HG03175 (cell line): Measurements from ENCODE around the gene PLEKHM2.

Experiments used
- ATAC-seq: cut with Tn5 transposase; IDR thresholded peaks from one replicate; pipeline ENCODE4 v1.9.1; 2021; ENCODE audit warnings: mild to moderate bottlenecking, moderate library complexity; ENCODE audit not compliant: unreplicated experiment

PLEKHM2 gene

GRCh38 chr1:15737324-15738319 lies 53.5 kb downstream of the PLEKHM2 start:
- no peak for ATAC-seq

GRCh38 chr1:15738416-15739113 lies 54.4 kb downstream of the PLEKHM2 start:
- ATAC-seq, result no peak

- no peak for ATAC-seq
These were observed 55.1 kb downstream of the PLEKHM2 start for GRCh38 chr1:15739259-15739658.

- ATAC-seq, result no peak
These were observed 55.6 kb downstream of the PLEKHM2 start for GRCh38 chr1:15739745-15740144.

- ATAC-seq, result peak; percentile 65
These were observed 57.1 kb downstream of the PLEKHM2 start for GRCh38 chr1:15740924-15741850.

- ATAC-seq, result no peak
These were observed 58.2 kb downstream of the PLEKHM2 start, which contains the start of gene TMEM82 for GRCh38 chr1:15742339-15742801. Gene TMEM82, plus strand, starts transcription at chr1:15742499. Its CDS starts 61 bp downstream, at chr1:15742560.

GRCh38 chr1:15744122-15744679 lies 60.1 kb downstream of the PLEKHM2 start:
- ATAC-seq, result no peak

- ATAC-seq, result no peak
These were observed 63.3 kb downstream of the PLEKHM2 start for GRCh38 chr1:15747378-15747777.

- no peak for ATAC-seq
These were observed 64.1 kb downstream of the PLEKHM2 start for GRCh38 chr1:15748264-15748663.

GRCh38 chr1:15748690-15749398 lies 64.7 kb downstream of the PLEKHM2 start:
- ATAC-seq, result no peak

- ATAC-seq, result no peak
These were observed 65.5 kb downstream of the PLEKHM2 start for GRCh38 chr1:15749399-15750291.

- ATAC-seq, result no peak
These were observed 66.8 kb downstream of the PLEKHM2 start for GRCh38 chr1:15750924-15751323.

- ATAC-seq, result no peak
These were observed 67.6 kb downstream of the PLEKHM2 start for GRCh38 chr1:15751717-15752116.

GRCh38 chr1:15753776-15754175 lies 69.7 kb downstream of the PLEKHM2 start:
- ATAC-seq, result no peak

GRCh38 chr1:15755021-15755645 lies 71.0 kb downstream of the PLEKHM2 start:
- ATAC-seq, result no peak

GRCh38 chr1:15755646-15756040 lies 71.5 kb downstream of the PLEKHM2 start:
- no peak for ATAC-seq

- ATAC-seq, result no peak
These were observed 72.3 kb downstream of the PLEKHM2 start for GRCh38 chr1:15756143-15757015.
